HG03432 (cell line): Measurements from ENCODE around the gene GRXCR2.
"Not testable (repeated sequence)": the region's sequence is repeated elsewhere in the genome, so short reads cannot be mapped to it uniquely, and the experiment has no call there.

Experiments
- ATAC-seq: cut with Tn5 transposase; IDR thresholded peaks from one replicate; pipeline ENCODE4 v1.9.1; 2021; ENCODE audit warnings: mild to moderate bottlenecking, moderate library complexity; ENCODE audit not compliant: unreplicated experiment

The GRXCR2 gene

DNA sequence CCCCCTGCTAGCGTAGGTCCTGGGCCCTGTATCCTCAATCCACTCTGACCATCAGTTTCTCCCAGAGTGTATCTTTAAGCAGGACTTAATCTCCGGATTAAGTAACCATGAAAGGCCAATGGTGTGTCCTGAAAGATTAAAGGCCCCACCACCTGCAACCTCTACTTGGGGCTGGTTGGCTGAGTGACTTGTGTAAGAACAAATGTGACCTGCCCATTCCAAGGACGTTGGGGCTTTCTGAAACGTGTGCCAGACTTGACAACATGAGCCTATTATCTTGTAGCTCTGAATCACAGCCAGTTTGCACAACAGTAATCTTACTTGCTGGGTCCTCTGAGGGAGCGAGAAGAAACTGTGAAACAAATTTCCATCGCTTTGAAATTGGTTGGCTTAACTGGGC lies 34.5 kb downstream of the GRXCR2 start:
- ATAC-seq, result no peak

- not testable (repeated sequence) for ATAC-seq
These were observed 36.6 kb downstream of the GRXCR2 start for GRCh38 chr5:145836241-145836640.

GRCh38 chr5:145835848-145836239 lies 37.0 kb downstream of the GRXCR2 start:
- ATAC-seq, result no peak

DNA sequence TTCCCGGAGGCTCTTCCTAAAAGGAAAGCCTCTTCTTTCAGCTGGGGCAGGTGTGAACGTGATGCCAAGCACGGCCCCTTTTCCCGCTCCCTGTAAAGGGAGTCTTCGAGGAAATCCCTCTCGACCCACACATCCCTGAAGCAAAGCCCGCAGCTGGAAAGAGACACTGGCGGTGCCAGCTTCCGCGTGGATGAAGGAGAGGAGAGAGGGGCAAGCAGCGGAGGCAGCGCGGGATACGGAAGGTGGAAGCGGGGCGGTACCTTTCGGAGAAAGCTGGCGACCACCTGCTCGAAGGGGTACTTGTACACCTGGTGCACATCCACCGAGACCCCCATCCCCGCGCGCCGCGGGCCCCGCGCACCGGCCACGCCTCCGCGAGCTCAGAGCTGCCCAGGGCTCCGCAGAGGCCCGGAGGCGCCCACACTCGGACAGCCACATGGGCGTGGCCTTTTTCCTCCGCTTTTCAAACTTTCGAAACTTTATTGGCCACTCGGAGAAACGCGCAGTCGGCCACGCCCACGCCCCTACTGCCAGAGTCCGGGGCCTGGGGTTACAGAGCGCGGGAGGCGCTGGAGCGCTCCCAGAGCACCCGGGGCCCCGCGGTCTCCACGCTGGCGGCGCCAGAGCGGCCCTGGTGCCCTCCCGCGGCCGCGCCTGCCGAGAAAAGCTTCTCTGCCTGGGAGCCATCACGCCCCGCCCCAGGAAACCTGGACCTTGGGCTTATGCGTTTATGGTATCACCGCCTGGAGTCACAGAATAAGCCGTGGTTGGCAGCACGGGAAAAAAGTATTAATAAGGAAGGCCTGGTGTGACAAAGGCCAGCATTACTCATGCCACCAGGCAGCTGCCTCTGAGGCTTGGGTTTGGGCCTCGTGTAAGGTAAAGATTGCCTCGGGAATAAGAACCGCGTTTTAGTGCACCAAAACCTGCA lies 37.6 kb downstream of the GRXCR2 start, which contains the start of gene PRELID2:
PRELID2 (minus strand) TSS at position 426 of the 931 bp plus-strand sequence; CDS start at position 335, 91 bp downstream.
- ATAC-seq, result peak; percentile 83

GRCh38 chr5:145834554-145834916 lies 38.3 kb downstream of the GRXCR2 start:
- ATAC-seq, result no peak

DNA sequence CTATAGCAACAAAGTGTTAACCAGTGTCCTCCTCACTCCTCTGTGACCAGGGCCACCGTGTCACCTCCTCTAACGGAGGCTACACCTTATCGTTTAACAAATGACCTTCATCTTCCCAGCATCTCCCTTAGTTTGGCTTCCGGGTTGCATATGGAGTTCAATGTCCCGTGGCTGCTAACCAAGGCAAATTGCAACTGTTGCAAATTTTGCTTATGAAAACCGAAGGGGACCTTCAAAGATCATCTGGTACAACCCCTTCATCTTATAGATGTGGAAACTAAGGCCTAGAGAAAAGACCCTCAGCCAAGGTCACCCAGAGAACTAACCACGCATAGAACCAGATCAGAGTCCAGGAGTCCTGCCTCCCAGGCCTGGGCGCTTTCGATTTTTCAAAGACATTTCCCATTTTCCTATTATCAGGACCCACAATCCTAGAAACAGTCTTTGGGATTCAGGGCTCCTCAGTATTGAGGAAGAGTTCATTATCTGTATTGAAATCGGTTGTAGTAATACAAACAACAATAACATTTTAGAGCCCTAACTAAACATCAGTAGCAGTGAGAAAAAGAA lies 39.1 kb downstream of the GRXCR2 start:
- ATAC-seq, result no peak

GRCh38 chr5:145830594-145830993 lies 42.2 kb downstream of the GRXCR2 start:
- ATAC-seq, result no peak

DNA sequence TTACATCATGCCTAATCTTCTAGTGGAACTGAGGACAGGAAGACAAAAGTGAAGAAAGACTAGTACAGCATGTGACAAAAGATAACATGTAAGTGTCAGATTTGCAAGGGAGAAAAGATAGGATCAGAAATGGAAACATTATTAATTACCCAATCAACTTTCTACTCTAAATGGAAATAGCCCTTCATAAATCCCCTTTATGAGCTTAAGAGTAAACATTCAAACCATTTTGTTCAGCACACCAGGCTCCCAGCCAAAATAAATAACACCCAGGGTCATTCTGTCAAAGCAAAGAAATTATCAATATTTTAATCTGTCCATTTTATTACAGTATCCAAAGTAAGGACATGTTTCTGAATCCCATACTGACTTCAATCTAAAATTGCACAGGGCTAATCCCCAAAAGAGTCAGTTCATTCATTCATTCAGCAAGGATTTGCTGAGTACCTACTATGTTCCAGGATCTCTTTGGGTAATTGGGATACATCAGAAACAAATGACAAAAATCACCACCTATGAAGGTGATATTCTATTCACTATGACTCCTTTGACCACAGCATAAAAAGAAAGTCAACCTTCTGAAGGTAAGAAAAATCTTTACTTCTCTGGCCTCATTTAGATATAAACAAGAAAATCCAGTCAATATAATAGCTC lies 43.0 kb downstream of the GRXCR2 start:
- no peak for ATAC-seq

- no peak for ATAC-seq
These were observed 45.7 kb downstream of the GRXCR2 start for GRCh38 chr5:145826895-145827674.

GRCh38 chr5:145825751-145826180 lies 47.0 kb downstream of the GRXCR2 start:
- peak; percentile 73 for ATAC-seq

DNA sequence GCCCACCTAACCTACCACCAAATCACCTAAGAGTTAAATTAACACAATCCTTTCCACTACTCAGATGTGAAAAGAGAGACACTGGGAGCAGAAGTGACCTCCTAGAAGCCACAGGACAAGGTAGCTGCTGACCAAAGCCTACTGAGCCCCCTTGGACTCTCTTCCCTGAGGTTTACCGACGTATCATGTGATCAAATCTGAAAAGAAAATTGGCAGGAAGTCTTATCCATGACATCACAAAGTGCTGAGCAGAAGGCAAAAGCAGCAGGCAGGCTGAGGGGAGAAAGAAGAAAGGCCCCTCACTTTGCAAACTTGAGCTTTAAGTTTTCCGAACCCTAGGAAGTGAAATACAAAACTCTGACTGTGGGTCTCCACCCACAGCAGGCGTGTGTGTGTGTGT lies 48.8 kb downstream of the GRXCR2 start:
- no peak for ATAC-seq

GRCh38 chr5:145818604-145819003 lies 54.2 kb downstream of the GRXCR2 start:
- ATAC-seq, result no peak

GRCh38 chr5:145812877-145813276 lies 59.9 kb downstream of the GRXCR2 start:
- no peak for ATAC-seq

GRCh38 chr5:145811834-145812625 lies 60.8 kb downstream of the GRXCR2 start:
- no peak for ATAC-seq
